Endothelial cell (in vitro differentiated cells): Measurements from ENCODE around the gene KCNG2. TPM values are rescaled to one million over a fixed set of nuclear protein-coding genes. Genes with fewer than 3 reads are reported as not detected.

Experiments used
- DNase-seq: peaks from one replicate; pipeline ENCODE4 v3.0.0; 2021; ENCODE audit warnings: low spot score
- H3K27ac Mint-ChIP-seq: one replicate; pipeline ENCODE4 v1.8.0; 2021; ENCODE audit warnings: mixed read lengths, inconsistent platforms; ENCODE audit not compliant: unreplicated experiment
- H3K27me3 Mint-ChIP-seq: one replicate; pipeline ENCODE4 v1.8.0; 2021; ENCODE audit warnings: mild to moderate bottlenecking, moderate library complexity, mixed read lengths, inconsistent platforms; ENCODE audit not compliant: unreplicated experiment
- H3K36me3 Mint-ChIP-seq: one replicate; pipeline ENCODE4 v1.8.0; 2021; ENCODE audit warnings: mild to moderate bottlenecking, low read depth, mixed read lengths, inconsistent platforms; ENCODE audit not compliant: unreplicated experiment
- H3K4me1 Mint-ChIP-seq: one replicate; pipeline ENCODE4 v1.8.0; 2021; ENCODE audit warnings: mild to moderate bottlenecking, mixed read lengths, inconsistent platforms; ENCODE audit not compliant: unreplicated experiment
- H3K4me3 Mint-ChIP-seq: one replicate; pipeline ENCODE4 v1.8.0; 2021; ENCODE audit warnings: mild to moderate bottlenecking, mixed read lengths, inconsistent platforms; ENCODE audit not compliant: unreplicated experiment
- H3K9me3 Mint-ChIP-seq: one replicate; pipeline ENCODE4 v1.8.0; 2021; ENCODE audit warnings: mixed read lengths, inconsistent platforms; ENCODE audit not compliant: unreplicated experiment
- CTCF ChIP-seq: fragments of 200-600 bp; sonication (generic); IDR thresholded peaks from one replicate; pipeline ENCODE4 v1.5.0; 2021; ENCODE audit warnings: antibody characterized with exemption; ENCODE audit not compliant: unreplicated experiment
- total RNA-seq: library from RNA; stranded (reverse); fragmentation: NEBNext Ultra II Directional; extraction: Animal tissue kit (Norgen Biotek cat#: 25700); gene quantifications from one replicate; pipeline ENCODE4 v1.2.1, GENCODE V29; 2021; ENCODE audit not compliant: unreplicated experiment

The KCNG2 gene
- total RNA-seq, 1 donor from 2014 or later = 0.56 TPM

DNA sequence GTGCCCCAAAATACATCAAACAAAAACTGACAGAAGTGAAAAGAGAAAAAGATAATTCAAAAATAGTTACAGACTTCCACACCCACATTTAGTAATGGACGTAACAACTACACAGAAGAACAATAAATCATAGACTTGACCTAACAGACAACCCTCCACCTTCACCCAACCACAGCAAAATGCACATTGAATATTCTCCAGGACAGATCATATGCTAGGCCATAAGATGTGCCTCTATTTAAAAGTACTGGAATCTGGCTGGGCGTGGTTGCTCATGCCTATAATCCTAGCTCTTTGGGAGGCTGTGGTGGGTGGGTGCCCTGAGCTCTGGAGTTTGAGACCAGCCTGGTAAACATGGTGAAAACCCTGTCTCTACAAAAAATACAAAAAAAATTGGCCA, 133.7 kb downstream of the KCNG2 start:
- no peak for TF ChIP-seq CTCF
- peaks cover 1% of the 10 kb centered on the region for H3K27me3 Mint-ChIP-seq
- H3K9me3 Mint-ChIP-seq = peaks cover 5% of the 10 kb centered on the region

DNA sequence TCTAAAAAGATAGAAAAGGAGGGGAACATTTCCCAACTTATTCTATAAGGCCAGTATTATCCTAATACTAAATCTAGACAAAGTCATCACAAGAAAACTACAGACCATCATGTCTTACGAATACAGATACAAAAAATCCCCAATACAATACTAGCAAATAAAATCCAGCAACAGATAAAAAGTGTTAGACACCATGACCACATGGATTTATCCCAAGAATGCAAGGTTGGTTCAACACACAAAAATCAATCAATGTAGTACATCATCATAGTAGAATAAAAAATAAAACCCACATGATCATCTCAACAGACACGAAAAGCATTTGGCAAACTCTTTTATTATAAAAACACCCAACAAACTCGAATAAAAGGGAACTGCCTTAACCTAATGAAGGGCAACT, 135.2 kb downstream of the KCNG2 start:
- Mint-ChIP-seq H3K36me3 (peaks cover 44% of the 10 kb centered on the region), H3K4me3 (no peak overlapping the region), H3K9me3 (peaks cover 5% of the 10 kb centered on the region), H3K27ac (no peak overlapping the region), H3K27me3 (peaks cover 1% of the 10 kb centered on the region), H3K4me1 (peaks cover 2% of the 10 kb centered on the region)
- DNase-seq = no peak
- TF ChIP-seq CTCF = no peak

More for the DNA sequence above, 133.7 kb downstream of the KCNG2 start:
- no peak overlapping the region for H3K27ac Mint-ChIP-seq
- no peak for DNase-seq
- H3K36me3 Mint-ChIP-seq = peaks cover 42% of the 10 kb centered on the region
- peaks cover 2% of the 10 kb centered on the region for H3K4me1 Mint-ChIP-seq
- no peak overlapping the region for H3K4me3 Mint-ChIP-seq

- no peak overlapping the region for H3K27ac Mint-ChIP-seq
- H3K9me3 Mint-ChIP-seq = peaks cover 5% of the 10 kb centered on the region
- peak; percentile 23 for TF ChIP-seq CTCF
- H3K36me3 Mint-ChIP-seq = peaks cover 46% of the 10 kb centered on the region
- H3K4me1 Mint-ChIP-seq = peaks cover 2% of the 10 kb centered on the region
- H3K4me3 Mint-ChIP-seq = no peak overlapping the region
- H3K27me3 Mint-ChIP-seq = no peaks in the 10 kb centered on the region
- DNase-seq = no peak
Measured at GRCh38 chr18:79933765-79934164, 136.0 kb downstream of the KCNG2 start.

DNA sequence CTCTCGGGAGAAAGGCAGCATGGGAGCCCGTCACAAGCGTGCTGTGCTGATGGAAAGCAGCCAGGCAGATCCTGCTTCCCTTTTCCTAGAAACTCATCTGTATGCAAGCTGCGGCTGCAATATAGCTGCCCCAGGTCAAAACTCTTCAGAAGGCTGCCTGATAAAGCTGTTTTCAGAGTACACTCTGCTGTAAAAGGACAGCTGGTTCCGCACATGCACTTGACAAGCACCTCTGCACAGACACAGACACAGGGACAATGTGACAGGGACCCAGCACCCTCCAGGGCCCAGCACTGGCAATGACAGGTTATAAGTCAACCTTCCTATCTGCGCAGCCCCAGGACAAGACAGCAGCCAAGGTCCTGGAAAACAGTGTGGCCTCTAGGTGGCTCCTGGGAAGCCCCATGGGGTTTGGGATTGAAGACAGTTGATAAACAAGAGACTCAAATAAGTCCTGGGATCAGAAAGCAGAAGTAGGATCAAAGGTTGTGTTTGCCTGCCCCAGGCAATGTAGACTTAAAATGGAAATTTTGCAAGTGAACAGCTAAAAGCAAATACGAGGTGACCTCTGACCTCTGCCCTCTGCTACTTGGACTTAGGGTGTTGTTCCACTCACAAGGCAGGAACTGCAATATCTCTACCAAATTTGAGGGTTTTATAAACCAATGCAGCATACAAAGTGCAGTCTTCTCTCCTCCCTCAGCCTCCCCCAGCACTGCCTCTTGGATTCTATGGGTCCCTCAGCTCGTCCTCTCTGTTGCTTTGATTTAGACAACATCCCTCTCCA, 136.8 kb downstream of the KCNG2 start:
- H3K36me3 Mint-ChIP-seq = peaks cover 43% of the 10 kb centered on the region
- no peak for DNase-seq

More for the DNA sequence above, 136.8 kb downstream of the KCNG2 start:
- TF ChIP-seq CTCF = no peak
- Mint-ChIP-seq H3K4me1 (peaks cover 2% of the 10 kb centered on the region), H3K27me3 (no peaks in the 10 kb centered on the region), H3K27ac (no peak overlapping the region), H3K9me3 (peaks cover 5% of the 10 kb centered on the region), H3K4me3 (no peak overlapping the region)
